GM21367 (cell line): ENCODE results near the gene PTPRN2.
"Not testable (repeated sequence)": the region's sequence is repeated elsewhere in the genome, so short reads cannot be mapped to it uniquely, and the experiment has no call there.

ENCODE experiments used
- ATAC-seq: cut with Tn5 transposase; IDR thresholded peaks from one replicate; pipeline ENCODE4 v1.9.1; 2021; ENCODE audit not compliant: unreplicated experiment

The PTPRN2 gene

GRCh38 chr7:157675427-157675927, 912.1 kb downstream of the PTPRN2 start:
- no peak for ATAC-seq

GRCh38 chr7:157674715-157675426, 912.8 kb downstream of the PTPRN2 start:
- no peak for ATAC-seq

GRCh38 chr7:157674027-157674714, 913.5 kb downstream of the PTPRN2 start:
- no peak for ATAC-seq

- ATAC-seq: no peak
These were observed 914.0 kb downstream of the PTPRN2 start for GRCh38 chr7:157673573-157673972.

GRCh38 chr7:157671358-157672255, 916.0 kb downstream of the PTPRN2 start:
- no peak for ATAC-seq

GRCh38 chr7:157670490-157671357, 916.9 kb downstream of the PTPRN2 start:
- ATAC-seq: no peak

- no peak for ATAC-seq
These were observed 917.8 kb downstream of the PTPRN2 start for GRCh38 chr7:157669768-157670351.

GRCh38 chr7:157668884-157669767, 918.5 kb downstream of the PTPRN2 start:
- no peak for ATAC-seq

GRCh38 chr7:157668221-157668883, 919.3 kb downstream of the PTPRN2 start:
- no peak for ATAC-seq

GRCh38 chr7:157667731-157668130, 919.9 kb downstream of the PTPRN2 start:
- ATAC-seq: no peak

- ATAC-seq: no peak
These were observed 920.4 kb downstream of the PTPRN2 start for GRCh38 chr7:157667261-157667660.

- no peak for ATAC-seq
These were observed 921.0 kb downstream of the PTPRN2 start for GRCh38 chr7:157666530-157667040.

- ATAC-seq: not testable (repeated sequence)
These were observed 922.0 kb downstream of the PTPRN2 start for GRCh38 chr7:157665634-157665988.

GRCh38 chr7:157664871-157665633, 922.6 kb downstream of the PTPRN2 start:
- ATAC-seq: no peak

GRCh38 chr7:157664034-157664433, 923.6 kb downstream of the PTPRN2 start:
- ATAC-seq: no peak

- ATAC-seq: no peak
These were observed 924.5 kb downstream of the PTPRN2 start for GRCh38 chr7:157662981-157663716.
